ENCODE data around the gene NPAT.
A peak's percentile ranks its signal among the peaks of the same experiment; 100 is the strongest.
"Not testable (repeated sequence)": the region's sequence is repeated elsewhere in the genome, so short reads cannot be mapped to it uniquely, and the experiment has no call there.

Gene NPAT

GRCh38 chr11:108154591-108154990 is 67.8 kb downstream of the NPAT start:
- no peak for DNase-seq (ENCODE audit: low spot score)
- no peak for TF ChIP-seq CTCF (IDR thresholded peaks at IDR 0.05; ENCODE audit: extremely low read depth, missing control alignments)

- DNase-seq (ENCODE audit: low spot score), result no peak
- TF ChIP-seq CTCF (IDR thresholded peaks at IDR 0.05; ENCODE audit: extremely low read depth, missing control alignments), result no peak
Measured at GRCh38 chr11:108148556-108148955, 73.9 kb downstream of the NPAT start.

GRCh38 chr11:108147150-108147549 is 75.3 kb downstream of the NPAT start:
- no peak for TF ChIP-seq CTCF (IDR thresholded peaks at IDR 0.05; ENCODE audit: extremely low read depth, missing control alignments)
- no peak for DNase-seq (ENCODE audit: low spot score)

- no peak for DNase-seq (ENCODE audit: low spot score)
- no peak for TF ChIP-seq CTCF (IDR thresholded peaks at IDR 0.05; ENCODE audit: extremely low read depth, missing control alignments)
Measured at GRCh38 chr11:108144615-108145014, 77.8 kb downstream of the NPAT start.

- no peak for TF ChIP-seq CTCF (IDR thresholded peaks at IDR 0.05; ENCODE audit: extremely low read depth, missing control alignments)
- no peak for DNase-seq (ENCODE audit: low spot score)
Measured at GRCh38 chr11:108142304-108142703, 80.1 kb downstream of the NPAT start.

GRCh38 chr11:108137212-108137611 is 85.2 kb downstream of the NPAT start:
- no peak for TF ChIP-seq CTCF (IDR thresholded peaks at IDR 0.05; ENCODE audit: extremely low read depth, missing control alignments)
- no peak for DNase-seq (ENCODE audit: low spot score)

GRCh38 chr11:108135845-108136544 is 86.4 kb downstream of the NPAT start:
- TF ChIP-seq CTCF (IDR thresholded peaks at IDR 0.05; ENCODE audit: extremely low read depth, missing control alignments), result peak; percentile 10
- peak; percentile 27 for DNase-seq (ENCODE audit: low spot score)

GRCh38 chr11:108132993-108133538 is 89.4 kb downstream of the NPAT start:
- DNase-seq (ENCODE audit: low spot score), result not testable (repeated sequence)
